HEK293T (cell line): ENCODE data around the gene CHRNB4.

Experiments used
- ARNT ChIP-seq: fragments of 450-650 bp; IDR thresholded peaks from 2 replicates; pipeline ENCODE4 v1.6.1; 2017; ENCODE audit warnings: mild to moderate bottlenecking
- BHLHE40 ChIP-seq: fragments of 450-650 bp; IDR thresholded peaks from 2 replicates; pipeline ENCODE4 v1.6.1; 2016; ENCODE audit warnings: mild to moderate bottlenecking, moderate library complexity, borderline replicate concordance
- CTBP1 ChIP-seq: fragments of 450-650 bp; IDR thresholded peaks from 2 replicates; pipeline ENCODE4 v1.6.1; 2016; ENCODE audit warnings: borderline replicate concordance
- FOXA1 ChIP-seq: fragments of 450-650 bp; IDR thresholded peaks from 2 replicates; pipeline ENCODE4 v1.6.1; 2016; ENCODE audit warnings: mild to moderate bottlenecking
- FOXM1 ChIP-seq: fragments of 450-650 bp; IDR thresholded peaks from 2 replicates; pipeline ENCODE4 v1.6.1; 2017; ENCODE audit warnings: mild to moderate bottlenecking, borderline replicate concordance
- L3MBTL2 ChIP-seq: fragments of 450-650 bp; conservative IDR thresholded peaks from 2 replicates; pipeline ENCODE4 v1.6.1; 2016; ENCODE audit warnings: mild to moderate bottlenecking
- LEF1 ChIP-seq: fragments of 450-650 bp; IDR thresholded peaks from 2 replicates; pipeline ENCODE4 v1.6.1; 2017; ENCODE audit warnings: mild to moderate bottlenecking, borderline replicate concordance
- NFRKB ChIP-seq: fragments of 450-650 bp; IDR thresholded peaks from 2 replicates; pipeline ENCODE4 v1.6.1; 2016; ENCODE audit warnings: mild to moderate bottlenecking, moderate library complexity
- SP1 ChIP-seq: fragments of 450-650 bp; IDR thresholded peaks from 2 replicates; pipeline ENCODE4 v1.6.1; 2017
- SUZ12 ChIP-seq: fragments of 450-650 bp; IDR thresholded peaks from 2 replicates; pipeline ENCODE4 v1.6.1; 2016; ENCODE audit warnings: mild to moderate bottlenecking
- TF ChIP-seq, protein P1 (sequence below): fragments of 450-650 bp; IDR thresholded peaks from 2 replicates; pipeline ENCODE4 v1.6.1; 2016

DNA sequence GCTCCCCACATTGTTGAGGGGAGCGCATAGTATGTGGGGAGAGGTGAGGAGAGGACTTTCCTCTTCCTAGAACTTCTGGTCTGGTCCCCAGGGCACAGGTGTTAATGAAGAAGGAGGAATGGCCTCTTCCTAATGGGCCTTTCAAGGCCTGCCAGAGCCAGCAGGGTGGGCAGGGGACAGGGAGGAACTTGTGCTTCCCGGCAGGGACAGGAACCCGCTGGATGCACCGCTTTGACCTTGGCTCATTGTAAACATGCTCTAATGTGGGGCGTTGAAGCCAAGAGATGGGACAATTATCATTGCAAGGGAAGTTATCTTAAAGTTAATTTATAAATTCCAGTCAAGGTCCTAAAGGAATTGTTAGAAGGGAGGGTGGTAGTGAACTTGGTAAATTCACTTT, 21.0 kb upstream of the CHRNB4 start:
- no peak for TF ChIP-seq FOXM1
- no peak for TF ChIP-seq CTBP1
- TF ChIP-seq, protein P1, sequence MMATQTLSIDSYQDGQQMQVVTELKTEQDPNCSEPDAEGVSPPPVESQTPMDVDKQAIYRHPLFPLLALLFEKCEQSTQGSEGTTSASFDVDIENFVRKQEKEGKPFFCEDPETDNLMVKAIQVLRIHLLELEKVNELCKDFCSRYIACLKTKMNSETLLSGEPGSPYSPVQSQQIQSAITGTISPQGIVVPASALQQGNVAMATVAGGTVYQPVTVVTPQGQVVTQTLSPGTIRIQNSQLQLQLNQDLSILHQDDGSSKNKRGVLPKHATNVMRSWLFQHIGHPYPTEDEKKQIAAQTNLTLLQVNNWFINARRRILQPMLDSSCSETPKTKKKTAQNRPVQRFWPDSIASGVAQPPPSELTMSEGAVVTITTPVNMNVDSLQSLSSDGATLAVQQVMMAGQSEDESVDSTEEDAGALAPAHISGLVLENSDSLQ, result no peak
- TF ChIP-seq BHLHE40, result no peak
- no peak for TF ChIP-seq NFRKB
- TF ChIP-seq SP1, result no peak
- TF ChIP-seq SUZ12, result no peak
- TF ChIP-seq ARNT, result no peak
- no peak for TF ChIP-seq LEF1
- TF ChIP-seq L3MBTL2, result no peak
- TF ChIP-seq FOXA1, result no peak
